SIG-M5 treated with dmso at 0.1 percent for 504 hours (cell line): ENCODE data around the gene MYMX.

ENCODE experiments used
- DNase-seq: peaks from one replicate; lab custom pipeline; 2025; ENCODE audit not compliant: unreplicated experiment; lab: John Stamatoyannopoulos, UW

Gene MYMX

DNA sequence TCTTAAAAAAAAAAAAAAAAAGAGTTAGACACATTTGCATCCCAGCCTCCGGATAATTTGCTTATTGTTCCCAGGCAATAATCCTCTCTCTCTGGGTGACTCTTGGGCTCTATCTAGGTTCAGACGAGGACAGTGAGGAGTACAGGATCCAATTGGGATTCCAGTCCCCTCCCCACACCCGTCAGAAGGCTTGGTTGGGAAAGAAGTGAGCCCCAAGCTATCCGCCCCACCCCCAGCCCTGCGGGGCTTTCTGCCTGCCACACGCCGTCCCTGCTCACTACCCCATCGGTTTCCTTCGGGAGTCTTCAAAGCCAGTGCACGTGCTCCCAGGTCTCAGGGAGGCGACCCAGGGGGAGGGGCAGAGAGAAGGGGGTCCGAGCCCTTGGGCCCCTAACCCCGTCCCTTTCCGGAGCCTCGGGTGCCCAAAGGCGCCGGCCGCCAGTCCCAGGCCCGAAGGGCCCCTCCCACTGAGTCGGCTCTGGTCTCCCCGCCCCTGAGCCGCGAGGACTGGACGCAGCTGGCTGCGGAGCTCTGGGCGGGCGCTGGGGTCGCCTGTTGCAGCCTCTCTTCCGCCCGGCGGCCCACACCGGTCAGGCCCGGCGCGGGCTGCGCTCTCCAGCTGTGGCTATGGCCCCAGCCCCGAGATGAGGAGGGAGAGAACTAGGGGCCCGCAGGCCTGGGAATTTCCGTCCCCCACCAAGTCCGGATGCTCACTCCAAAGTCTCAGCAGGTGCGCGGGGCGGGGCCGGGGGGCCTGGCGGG lies 2.5 kb downstream of the MYMX start:
- DNase-seq: no peak

DNA sequence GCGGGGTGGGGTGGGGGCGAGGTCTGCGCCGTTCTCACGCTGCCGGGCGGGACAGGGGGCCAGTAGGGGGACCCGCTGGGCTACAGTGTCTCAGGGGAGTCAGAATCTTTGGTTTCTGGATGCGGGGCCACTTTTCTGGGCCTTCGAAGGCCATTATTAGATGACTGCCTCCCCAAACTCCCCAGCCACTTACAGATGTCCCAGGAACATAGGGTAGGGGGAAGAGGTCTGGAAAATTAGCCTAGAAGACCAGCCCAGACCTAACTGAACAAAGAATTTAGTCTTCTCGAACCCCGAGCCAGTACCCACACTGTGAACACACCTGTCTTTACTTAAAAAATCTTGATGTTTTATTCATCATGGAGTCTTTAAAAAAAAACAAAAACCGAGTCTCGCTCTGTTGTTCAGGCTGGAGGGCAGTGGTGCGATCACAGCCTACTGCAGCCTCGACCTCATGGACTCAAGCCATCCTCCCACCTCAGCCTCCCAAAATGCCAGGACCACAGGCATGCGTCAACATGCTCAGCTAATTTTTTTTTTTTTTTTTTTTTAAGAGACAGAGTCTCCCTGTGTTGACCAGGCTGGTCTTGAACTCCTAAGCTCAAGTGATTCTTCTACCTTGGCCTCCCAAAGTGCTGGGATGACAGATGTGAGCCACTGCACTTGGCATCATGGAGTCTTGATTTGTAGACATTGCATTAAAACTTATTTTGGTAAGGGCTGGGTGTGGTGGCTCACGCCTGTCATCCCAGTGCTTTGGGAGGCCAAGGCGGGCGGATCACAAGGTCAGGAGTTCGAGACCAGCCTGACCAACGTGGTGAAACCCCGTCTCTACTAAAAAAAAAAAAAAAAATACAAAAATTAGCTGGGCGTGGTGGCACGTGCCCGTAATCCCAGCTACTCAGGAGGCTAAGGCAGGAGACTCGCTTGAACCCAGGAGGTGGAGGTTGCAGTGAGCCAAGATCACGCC lies 3.4 kb downstream of the MYMX start:
- DNase-seq: no peak

DNA sequence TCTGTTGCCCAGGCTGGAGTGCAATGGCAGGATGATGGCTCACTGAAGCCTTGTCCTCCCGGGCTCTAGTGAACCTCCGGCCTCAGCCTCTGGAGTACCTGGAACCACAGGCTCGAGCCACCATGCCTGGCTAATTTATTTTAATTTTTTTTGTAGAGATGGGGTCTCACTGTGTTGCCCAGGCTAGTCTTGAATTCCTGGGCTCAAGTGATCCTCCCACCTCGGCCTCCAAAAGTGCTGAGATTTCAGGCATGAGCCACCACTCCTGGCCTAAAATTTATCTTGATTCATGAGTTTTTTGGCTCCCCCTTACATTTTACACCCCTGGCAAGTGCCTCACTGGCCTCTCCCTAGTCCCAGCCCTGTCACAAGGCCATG lies 4.2 kb downstream of the MYMX start:
- no peak for DNase-seq

DNA sequence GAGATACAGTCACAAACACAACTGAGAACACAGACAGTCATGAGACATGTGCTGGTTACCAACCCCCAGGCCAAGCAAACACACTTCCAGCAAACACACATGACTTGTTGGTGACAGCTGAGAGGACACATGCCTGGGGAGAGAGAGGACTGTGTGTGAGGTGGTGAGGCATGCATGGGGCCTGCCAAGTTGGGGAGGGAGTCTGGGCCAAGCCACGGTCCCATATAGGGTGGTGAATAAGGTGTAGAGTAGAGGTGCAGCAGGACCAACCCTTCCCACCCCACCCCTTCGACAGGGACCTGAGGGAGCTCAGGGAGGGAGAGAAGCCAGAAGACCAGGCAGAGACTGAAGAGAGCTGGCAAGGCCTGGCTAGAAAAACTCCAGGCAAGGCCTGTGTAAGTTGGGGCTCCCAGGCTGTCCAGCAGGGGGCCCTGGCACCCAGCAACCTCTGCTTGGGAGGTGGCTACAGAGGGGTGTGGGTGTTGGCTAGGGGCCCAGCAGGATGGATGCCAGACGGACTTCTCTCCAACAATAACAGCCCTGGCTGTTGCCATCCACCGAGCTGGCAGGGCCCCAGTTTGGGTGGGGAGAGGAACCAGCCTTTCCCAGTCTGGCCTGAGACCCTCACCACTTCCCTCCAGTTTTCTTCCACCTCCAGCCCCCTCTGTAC lies 4.7 kb downstream of the MYMX start:
- DNase-seq: peak; percentile 71

DNA sequence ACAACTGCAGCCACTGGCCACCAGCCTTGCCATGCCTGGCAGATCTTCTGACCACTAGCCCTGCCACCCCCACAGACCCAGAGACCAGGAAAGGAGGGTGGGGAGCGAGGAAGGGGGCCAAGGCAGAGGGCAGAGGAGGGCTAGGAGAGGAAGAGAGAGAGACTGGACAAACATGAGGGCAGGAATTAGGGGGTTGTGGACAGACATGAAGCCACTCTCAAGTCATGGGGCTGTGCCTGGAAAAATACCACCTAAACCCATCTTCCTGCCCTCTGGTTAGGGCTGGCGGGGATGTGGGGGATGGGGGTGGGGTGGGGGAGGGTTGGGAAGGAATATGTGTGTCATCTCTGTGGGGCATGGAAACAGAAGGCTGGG lies 5.2 kb downstream of the MYMX start:
- DNase-seq: no peak

DNA sequence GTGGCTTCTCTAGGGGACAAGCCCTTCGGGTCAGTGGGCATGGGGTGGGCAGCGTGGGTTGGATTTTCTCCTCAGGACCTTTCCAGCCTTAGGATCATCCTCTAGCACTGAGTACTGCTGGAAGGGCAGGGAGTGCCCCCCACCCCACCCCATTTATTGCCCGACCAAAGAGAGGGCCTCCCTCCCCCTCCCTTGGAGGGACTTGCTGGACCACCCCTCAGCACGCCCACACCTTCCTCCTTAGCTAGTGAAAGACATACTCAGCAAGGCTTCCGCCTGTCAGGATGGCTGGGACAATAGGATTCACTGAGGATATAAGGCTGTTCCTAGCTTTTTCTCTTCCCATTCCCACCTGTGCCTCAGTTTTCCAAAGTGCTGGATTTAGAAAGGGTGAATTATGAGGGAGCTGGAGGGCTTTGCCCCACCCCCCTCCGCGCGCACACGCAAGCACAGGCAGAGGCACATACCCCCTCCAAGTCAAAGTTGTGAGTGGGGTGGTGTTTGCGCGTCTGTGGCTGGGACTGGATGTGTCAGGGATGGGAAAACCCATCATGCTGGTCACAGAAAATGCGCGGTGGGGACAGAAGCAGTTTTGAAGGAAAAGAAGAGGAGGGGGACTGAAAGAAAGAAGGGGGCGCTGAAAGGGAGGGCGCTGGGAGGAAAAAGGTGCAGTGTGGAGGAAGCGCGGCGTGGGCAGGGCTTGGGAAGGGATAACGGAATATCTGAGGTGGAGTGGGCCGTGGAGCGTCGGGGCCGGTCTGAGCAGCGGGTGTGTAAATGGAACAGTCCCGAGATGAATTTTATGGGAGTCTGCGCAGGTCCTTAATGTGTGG lies 6.0 kb downstream of the MYMX start:
- no peak for DNase-seq

DNA sequence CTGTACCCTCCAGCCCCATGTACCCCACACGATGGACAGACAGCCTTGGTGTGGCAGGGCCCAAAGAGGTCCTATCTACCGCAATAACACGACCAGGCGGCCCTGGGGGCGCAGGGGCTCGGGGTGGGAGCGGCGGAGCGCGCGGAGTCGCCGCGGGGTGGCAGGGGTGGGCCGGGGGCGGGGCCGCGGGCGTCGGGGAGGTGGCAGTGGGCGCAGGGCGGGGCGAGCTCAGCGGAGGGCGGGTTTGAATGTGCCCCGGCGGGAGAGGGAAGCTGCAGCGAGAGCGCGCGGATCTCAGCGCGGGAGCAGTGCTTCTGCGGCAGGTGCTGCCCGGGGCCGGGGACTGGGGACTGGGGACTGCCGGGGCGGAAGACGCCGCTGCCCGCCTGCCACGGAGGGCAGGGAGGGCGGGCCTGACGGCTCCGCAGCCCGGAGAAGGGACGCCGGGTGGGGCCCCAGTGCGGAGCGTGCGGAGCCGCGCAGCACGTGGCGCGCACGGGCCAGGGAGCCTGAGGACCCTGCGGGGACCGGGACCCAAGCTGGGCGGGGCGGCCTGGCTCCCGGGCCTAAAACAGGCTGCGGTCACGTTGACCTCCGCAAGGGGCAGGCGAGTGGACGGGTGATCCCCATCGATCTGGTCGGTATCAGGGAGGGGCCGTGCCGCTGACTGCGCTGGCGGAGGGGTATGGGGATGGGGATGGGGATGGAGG lies 6.7 kb downstream of the MYMX start, which contains the start of gene SLC29A1:
Gene SLC29A1, plus strand, starts transcription at position 277 of the 710 bp plus-strand sequence. CDS start 3,719 bp downstream, outside the sequence.
- peak; percentile 69 for DNase-seq

DNA sequence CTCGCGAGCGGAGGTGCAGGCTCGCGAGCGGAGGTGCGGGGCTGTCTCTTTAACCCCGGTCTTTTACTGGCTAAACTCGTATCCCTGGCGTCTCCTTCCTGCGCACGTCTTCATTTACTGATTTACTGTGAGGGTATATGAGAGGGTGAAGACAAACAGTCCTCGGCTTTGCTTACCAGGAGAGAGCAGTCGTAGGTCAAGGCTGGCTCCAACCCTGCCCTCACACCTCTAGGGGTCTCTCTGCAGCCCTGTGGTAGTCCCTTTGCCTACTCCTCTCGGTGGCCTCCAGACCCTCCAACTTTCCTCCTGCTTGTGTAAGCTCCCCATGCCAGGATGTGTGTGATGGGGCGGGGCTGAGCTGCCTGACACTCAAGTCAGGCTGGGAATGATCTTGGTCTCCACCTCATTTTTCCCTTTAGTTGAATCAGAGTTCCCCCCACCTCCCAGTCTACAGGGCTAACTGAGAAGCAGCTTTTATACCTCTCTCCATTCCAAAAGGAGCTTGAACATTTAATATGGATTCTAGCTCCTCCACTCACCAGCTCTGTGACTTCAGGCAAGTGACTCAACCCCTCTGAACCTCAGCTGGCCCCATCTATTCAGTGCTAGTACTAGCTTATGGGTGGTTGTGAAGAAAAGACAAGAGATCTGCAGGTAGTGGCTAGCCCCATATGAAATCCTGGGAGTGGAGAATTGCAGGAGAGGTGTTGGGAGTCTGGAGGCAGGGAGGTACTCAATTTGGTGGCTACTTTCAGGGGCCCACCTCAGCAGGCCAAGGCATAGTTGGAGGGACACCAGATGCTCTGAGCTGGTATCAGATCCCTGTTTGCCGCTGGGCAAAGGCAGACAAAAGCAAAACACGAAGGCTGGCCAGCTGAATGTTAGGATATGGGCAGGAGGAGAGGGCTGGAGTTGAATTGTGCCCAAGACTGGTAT lies 7.6 kb downstream of the MYMX start:
- DNase-seq: peak; percentile 34

DNA sequence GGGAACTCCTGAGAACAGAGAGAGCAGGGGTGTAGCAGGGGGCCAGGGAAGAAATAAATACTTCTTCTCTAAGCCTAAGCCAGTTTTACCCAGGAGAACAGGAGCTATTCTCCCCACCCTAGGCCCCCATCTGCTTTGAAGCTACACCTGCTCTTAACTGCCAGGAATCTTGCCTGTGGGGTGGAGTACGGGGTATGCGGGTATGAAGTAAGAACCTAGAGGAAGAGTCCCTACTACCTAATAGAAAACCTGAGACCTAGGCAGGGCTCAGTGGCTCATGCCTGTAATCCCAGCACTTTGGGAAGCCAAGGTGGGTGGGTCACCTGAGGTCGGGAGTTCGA lies 8.2 kb downstream of the MYMX start:
- DNase-seq: no peak

DNA sequence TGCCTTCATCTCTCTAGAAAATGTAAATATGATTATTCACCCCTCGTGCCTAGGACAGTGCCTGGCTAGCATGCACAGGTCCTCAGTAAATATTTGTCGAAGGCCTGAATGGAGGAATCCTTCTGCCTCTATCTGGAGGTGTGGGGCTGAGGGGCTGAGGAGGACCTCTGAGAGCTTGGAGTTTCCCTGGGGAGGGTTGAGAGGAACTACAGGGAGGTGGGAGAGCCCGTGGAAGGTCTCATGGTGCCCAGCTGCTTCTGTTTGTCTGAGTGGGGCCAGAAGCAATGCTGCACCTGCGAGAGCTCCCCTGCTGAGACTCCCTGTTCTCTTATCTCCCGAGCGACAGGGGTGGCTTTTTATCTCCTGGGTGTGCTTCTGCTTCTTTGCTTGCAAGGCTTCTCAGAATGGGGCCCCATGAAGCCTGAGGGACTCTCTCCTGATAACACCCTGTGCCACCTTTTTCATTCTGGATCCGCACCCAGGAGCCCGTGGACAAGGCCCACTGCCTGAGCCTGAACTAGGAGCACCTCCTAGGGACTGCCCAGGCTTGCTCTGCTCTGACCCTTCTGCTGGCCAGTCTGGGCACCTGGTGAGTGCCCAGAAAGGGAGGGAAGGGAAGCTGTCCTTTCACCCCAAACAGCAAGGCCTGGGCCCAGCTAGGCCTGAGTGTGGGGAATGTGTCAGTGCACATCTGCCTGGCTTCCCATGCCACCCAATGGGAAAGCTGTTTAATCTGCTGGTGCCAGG lies 9.0 kb downstream of the MYMX start:
- DNase-seq: no peak

DNA sequence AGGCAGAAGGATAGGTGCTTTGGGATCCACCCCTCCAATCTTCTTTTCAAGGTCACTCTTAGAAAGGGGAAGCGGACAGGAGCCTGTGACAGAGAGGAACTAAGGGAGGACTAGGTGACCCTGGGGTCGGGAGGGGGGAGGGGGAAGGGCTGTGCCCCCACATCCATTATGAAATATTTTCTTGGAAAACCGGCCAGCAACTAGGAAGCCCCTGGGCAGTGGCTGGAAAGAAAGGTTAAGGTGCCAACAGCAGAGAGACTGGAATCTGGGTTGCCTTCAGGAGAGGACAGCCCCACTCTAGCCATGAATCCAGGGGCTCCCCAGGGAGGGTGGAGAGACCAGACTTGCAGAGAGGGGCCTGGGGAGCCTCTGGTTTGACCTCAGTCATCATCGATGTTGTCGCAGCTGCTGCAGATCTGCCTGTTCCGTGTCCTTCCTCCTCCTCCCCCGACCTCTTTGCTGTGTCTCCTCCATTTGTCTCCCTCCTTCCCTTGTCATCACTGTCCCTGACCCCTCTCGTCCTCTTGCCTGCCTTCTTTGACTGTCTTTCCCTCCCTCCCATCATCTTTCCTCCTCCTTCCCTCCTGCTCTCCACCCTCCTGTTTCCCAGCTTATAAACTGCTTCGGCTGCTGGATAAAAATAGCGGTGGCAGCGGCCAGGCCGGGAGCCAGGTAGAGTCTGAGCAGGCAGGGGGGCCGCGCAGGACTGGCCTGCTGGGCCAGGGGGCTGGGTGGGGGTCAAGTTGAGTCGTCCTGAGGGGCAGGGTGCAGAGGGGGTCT lies 9.8 kb downstream of the MYMX start:
- DNase-seq: no peak

DNA sequence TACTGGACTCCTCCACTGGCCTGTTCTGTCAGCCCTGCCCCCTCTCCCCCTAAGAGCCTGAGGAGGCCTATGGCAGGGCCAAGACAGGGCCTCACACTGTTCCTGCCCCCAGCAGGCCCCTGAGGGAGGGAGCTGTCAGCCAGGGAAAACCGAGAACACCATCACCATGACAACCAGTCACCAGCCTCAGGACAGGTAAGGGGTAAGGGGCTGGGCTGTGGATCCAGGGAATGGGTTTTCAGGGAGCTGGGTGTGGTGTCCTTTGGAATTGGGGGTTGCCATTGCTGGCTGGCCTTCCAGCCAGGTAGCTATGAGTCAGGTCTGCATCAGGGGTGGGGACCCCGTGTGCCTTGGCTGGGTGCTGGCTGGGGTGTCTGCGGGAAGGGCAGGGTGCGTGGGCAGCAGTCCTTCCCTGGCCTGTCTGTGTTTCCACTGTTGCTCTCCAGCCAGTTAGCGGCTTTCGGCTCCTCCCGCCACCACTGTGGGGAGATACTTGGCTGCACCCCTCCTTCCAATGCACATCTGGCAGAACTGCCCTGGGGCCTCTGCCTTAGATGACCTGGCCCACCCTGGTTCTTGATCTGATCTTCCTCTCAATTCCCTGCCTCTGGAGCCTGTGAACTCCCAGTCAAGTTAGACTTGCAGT lies 10.5 kb downstream of the MYMX start:
- no peak for DNase-seq

DNA sequence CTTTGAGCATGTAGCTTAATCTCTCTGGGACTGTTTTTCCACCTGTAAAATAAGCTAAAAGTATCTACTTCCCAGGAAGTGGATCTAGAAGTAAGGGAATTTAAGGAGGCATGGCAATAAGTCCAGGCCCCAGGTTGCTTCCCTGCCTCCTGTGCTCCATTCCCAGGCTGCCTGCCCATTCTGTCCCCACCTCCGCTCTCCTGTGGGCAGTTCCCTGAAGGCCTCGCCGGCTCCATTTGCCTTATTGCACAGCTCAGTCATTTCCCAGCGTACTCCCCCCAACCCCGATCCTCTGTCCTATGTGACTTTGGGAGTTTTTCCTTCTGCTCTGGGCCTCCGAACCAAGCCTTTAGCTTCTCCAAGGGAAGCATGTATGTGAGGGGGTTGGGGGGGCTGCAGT lies 11.3 kb downstream of the MYMX start:
- no peak for DNase-seq

DNA sequence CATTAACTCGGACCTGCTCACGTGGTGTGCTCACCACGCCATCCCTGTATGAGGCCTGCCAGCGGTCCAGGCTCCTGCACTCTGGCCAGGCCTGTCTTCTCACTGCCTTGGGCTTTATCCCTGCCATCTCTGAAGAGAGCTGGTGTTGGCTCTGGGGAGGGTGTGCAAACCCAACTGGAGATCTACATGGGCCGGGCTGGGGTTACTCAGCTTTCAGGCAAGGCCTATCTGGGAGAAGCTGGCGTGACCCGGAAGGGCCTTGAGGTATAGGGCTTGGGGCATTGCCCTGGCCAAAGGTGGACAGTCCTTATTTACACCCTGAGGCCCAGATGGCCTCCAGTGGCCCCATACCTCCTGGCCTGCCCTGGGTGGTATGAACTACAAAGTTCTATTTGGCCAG lies 11.7 kb downstream of the MYMX start:
- no peak for DNase-seq

DNA sequence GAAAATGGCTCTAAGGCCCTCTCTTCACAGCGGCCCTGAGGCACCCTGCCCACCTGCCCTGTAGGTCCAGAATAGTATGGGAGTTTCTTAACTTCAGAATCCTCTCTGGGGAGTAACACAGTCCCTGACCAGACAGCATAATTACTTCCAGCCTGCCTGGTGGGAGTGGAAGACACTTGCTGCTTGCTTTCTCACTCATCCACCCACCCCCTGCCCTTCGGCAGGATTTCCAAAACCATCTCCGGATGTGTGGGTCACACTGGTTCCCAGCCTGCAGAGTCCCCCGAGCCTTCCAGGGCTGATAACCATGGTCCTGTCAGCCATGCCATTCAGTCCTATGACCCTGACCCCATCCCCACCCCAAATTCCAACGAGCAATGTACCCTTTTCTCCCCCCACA lies 12.1 kb downstream of the MYMX start:
- DNase-seq: no peak

DNA sequence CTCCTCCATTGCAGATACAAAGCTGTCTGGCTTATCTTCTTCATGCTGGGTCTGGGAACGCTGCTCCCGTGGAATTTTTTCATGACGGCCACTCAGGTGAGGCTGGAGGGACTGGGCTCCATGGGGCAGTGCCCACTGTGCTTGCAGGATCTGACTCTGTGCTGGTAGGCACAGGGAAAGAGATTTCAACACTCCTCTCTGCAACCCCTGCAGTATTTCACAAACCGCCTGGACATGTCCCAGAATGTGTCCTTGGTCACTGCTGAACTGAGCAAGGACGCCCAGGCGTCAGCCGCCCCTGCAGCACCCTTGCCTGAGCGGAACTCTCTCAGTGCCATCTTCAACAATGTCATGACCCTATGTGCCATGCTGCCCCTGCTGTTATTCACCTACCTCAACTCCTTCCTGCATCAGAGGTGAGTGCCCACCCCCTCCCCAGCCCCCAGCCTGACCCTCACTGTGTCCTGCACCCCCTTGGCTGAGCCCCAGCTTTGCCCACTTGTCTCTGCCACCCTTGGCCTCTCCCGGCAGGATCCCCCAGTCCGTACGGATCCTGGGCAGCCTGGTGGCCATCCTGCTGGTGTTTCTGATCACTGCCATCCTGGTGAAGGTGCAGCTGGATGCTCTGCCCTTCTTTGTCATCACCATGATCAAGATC lies 12.8 kb downstream of the MYMX start:
- DNase-seq: no peak
